ENCODE results near the gene ADCY2.

The ADCY2 gene

DNA sequence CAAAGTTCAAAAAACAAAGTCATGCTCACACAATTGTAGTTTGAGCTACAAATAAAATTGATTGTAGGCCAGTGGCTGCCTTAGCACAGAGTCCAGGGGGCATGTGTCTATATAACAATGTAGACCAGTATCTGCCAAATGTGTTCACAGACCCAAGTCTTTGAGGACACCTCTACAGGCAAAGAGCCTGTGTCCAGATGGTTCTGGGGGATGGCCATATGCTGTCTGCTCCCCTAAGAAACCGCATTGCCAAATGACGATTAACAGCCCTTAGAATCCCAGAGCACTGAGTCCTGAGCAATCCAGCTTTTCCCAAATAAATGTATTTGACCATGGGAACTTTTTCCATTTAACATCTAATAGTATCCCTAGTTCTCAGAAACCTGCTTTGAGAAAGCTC lies 169.6 kb downstream of the ADCY2 start:
- TF ChIP-seq, protein P1, sequence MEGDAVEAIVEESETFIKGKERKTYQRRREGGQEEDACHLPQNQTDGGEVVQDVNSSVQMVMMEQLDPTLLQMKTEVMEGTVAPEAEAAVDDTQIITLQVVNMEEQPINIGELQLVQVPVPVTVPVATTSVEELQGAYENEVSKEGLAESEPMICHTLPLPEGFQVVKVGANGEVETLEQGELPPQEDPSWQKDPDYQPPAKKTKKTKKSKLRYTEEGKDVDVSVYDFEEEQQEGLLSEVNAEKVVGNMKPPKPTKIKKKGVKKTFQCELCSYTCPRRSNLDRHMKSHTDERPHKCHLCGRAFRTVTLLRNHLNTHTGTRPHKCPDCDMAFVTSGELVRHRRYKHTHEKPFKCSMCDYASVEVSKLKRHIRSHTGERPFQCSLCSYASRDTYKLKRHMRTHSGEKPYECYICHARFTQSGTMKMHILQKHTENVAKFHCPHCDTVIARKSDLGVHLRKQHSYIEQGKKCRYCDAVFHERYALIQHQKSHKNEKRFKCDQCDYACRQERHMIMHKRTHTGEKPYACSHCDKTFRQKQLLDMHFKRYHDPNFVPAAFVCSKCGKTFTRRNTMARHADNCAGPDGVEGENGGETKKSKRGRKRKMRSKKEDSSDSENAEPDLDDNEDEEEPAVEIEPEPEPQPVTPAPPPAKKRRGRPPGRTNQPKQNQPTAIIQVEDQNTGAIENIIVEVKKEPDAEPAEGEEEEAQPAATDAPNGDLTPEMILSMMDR (IDR thresholded peaks at IDR 0.05; ENCODE audit: low read depth, low read length), result no peak
- no peak for DNase-seq (ENCODE audit: low read depth in 2 of 2)
- no peak overlapping the region for H3K4me3 ChIP-seq (replicated peaks in 1 of 2; ENCODE audit: low read depth in 2 of 2, low read length in 2 of 2)

DNA sequence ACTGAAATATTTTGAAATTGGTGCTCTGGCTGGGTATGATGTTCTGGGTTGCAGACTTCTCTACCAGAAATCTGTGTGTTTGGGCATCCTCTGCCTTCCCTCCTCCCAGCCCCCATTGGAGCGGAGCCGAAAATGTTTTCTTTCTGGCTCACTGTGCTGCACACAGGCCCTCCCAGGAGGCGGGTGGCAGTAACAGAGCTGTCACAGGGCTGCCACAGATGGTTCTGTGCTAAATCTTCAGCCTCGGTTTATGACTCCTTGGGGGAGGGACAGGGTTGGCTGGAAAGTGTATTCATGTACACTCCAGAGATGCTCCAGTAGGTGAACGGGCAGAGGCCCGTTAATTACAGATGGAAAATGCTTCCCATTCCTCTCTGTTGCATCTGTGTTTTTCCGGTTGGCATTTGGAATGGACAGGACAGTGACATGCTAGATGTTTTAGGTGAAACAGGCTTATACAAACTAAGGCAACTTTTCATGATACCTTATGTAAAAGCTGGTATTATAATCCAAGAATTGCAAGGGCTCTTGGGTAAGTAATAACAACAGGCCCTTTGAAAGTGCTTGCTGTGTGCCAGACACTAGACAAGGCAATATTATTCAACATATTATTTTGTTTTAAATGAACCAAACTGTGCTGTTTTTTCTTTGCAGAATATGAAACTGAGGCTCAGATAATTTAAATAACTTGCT lies 180.2 kb downstream of the ADCY2 start:
- DNase-seq (ENCODE audit: low read depth in 2 of 2), result no peak
- H3K4me3 ChIP-seq (replicated peaks in 1 of 2; ENCODE audit: low read depth in 2 of 2, low read length in 2 of 2), result no peak overlapping the region
- TF ChIP-seq, protein P1 (IDR thresholded peaks at IDR 0.05; ENCODE audit: low read depth, low read length), result no peak

- no peak overlapping the region for H3K4me3 ChIP-seq (replicated peaks in 1 of 2; ENCODE audit: low read depth in 2 of 2, low read length in 2 of 2)
- TF ChIP-seq, protein P1 (IDR thresholded peaks at IDR 0.05; ENCODE audit: low read depth, low read length), result no peak
- no peak for DNase-seq (ENCODE audit: low read depth in 2 of 2)
Measured at GRCh38 chr5:7577381-7577780, 181.4 kb downstream of the ADCY2 start.

- DNase-seq (ENCODE audit: low read depth in 2 of 2), result no peak
- H3K4me3 ChIP-seq (replicated peaks in 1 of 2; ENCODE audit: low read depth in 2 of 2, low read length in 2 of 2), result no peak overlapping the region
- TF ChIP-seq, protein P1 (IDR thresholded peaks at IDR 0.05; ENCODE audit: low read depth, low read length), result no peak
Measured at GRCh38 chr5:7578071-7578470, 182.1 kb downstream of the ADCY2 start.

DNA sequence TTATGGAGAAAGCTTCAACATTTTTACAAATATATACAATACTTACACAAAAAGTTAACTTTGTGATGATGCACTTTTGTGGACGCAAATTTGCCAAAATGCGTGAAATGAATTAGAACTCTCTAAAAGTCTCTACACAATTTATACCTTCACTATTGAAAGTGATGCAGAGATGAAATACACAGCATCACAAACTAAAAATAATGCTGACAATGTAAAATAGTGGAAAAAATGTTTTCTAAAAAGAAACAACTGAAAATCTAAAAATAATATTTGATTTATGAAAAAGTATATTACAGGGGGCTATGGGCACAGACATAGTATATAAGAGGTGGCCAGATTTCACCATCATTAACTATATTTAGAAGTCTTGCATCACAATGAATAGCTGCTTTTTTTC lies 188.8 kb downstream of the ADCY2 start:
- TF ChIP-seq, protein P1 (IDR thresholded peaks at IDR 0.05; ENCODE audit: low read depth, low read length), result no peak
- DNase-seq (ENCODE audit: low read depth in 2 of 2), result no peak
- no peak overlapping the region for H3K4me3 ChIP-seq (replicated peaks in 1 of 2; ENCODE audit: low read depth in 2 of 2, low read length in 2 of 2)

GRCh38 chr5:7585807-7586206 lies 189.9 kb downstream of the ADCY2 start:
- TF ChIP-seq, protein P1 (IDR thresholded peaks at IDR 0.05; ENCODE audit: low read depth, low read length), result no peak
- H3K4me3 ChIP-seq (replicated peaks in 1 of 2; ENCODE audit: low read depth in 2 of 2, low read length in 2 of 2), result no peak overlapping the region
- DNase-seq (ENCODE audit: low read depth in 2 of 2), result no peak

GRCh38 chr5:7586480-7586879 lies 190.5 kb downstream of the ADCY2 start:
- no peak for DNase-seq (ENCODE audit: low read depth in 2 of 2)
- TF ChIP-seq, protein P1 (IDR thresholded peaks at IDR 0.05; ENCODE audit: low read depth, low read length), result no peak
- no peak overlapping the region for H3K4me3 ChIP-seq (replicated peaks in 1 of 2; ENCODE audit: low read depth in 2 of 2, low read length in 2 of 2)

All from cardiac fibroblast (primary cell).